GM21515 (cell line): Measurements from ENCODE around the gene MRPL9.

Source experiments
- ATAC-seq: cut with Tn5 transposase; IDR thresholded peaks from one replicate; pipeline ENCODE4 v1.9.1; 2021; ENCODE audit not compliant: unreplicated experiment

The MRPL9 gene

GRCh38 chr1:151713044-151713443 lies 50.3 kb downstream of the MRPL9 start:
- ATAC-seq = no peak

GRCh38 chr1:151711951-151712350 lies 51.3 kb downstream of the MRPL9 start:
- no peak for ATAC-seq

GRCh38 chr1:151711044-151711800 lies 52.1 kb downstream of the MRPL9 start:
- ATAC-seq = no peak

GRCh38 chr1:151710187-151710840 lies 53.0 kb downstream of the MRPL9 start:
- no peak for ATAC-seq
